ENCODE results near the gene INAVA.

INAVA gene

DNA sequence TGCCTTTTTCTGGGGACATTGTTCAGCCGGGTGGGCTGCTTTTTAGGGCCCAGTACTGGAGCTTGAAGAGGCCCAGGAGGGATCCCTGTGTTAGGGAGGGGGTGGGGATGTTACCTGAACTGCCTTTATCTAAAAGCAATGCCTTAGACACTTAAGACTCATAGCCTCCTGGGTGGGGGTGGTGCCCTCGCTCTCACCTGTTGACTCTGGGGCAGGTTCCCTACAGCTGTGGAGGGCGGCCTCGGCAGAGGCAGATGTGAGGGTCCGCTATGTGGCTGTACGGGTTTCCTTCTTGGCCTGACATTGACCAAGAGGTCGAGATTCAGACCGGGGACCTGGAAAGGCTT, 716 bp downstream of the INAVA start:
- Histone ChIP-seq H3K27me3 (ENCODE audit: insufficient read depth, low read depth, severe bottlenecking) (no peaks in the 10 kb centered on the region), H3K36me3 (peaks cover 6% of the 10 kb centered on the region; the same call in 1 of the 2 replicates), H3K4me3 (ENCODE audit: low read depth, low read length) (no peak overlapping the region), H3K9me3 (ENCODE audit: severe bottlenecking) (no peaks in the 10 kb centered on the region), H3K27ac (no peak overlapping the region)
- TF ChIP-seq, protein P1, sequence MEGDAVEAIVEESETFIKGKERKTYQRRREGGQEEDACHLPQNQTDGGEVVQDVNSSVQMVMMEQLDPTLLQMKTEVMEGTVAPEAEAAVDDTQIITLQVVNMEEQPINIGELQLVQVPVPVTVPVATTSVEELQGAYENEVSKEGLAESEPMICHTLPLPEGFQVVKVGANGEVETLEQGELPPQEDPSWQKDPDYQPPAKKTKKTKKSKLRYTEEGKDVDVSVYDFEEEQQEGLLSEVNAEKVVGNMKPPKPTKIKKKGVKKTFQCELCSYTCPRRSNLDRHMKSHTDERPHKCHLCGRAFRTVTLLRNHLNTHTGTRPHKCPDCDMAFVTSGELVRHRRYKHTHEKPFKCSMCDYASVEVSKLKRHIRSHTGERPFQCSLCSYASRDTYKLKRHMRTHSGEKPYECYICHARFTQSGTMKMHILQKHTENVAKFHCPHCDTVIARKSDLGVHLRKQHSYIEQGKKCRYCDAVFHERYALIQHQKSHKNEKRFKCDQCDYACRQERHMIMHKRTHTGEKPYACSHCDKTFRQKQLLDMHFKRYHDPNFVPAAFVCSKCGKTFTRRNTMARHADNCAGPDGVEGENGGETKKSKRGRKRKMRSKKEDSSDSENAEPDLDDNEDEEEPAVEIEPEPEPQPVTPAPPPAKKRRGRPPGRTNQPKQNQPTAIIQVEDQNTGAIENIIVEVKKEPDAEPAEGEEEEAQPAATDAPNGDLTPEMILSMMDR (IDR thresholded peaks at IDR 0.05; ENCODE audit: low read depth, low read length), result no peak
- DNase-seq, result no peak

GRCh38 chr1:200895801-200896530, 1.3 kb downstream of the INAVA start:
- Histone ChIP-seq H3K27ac (no peak overlapping the region), H3K4me3 (ENCODE audit: low read depth, low read length) (no peak overlapping the region), H3K36me3 (peaks cover 6% of the 10 kb centered on the region; the same call in 1 of the 2 replicates), H3K27me3 (ENCODE audit: insufficient read depth, low read depth, severe bottlenecking) (no peaks in the 10 kb centered on the region), H3K9me3 (ENCODE audit: severe bottlenecking) (no peaks in the 10 kb centered on the region)
- TF ChIP-seq, protein P1 (IDR thresholded peaks at IDR 0.05; ENCODE audit: low read depth, low read length), result no peak
- DNase-seq, result no peak

- Histone ChIP-seq H3K9me3 (ENCODE audit: severe bottlenecking) (no peaks in the 10 kb centered on the region), H3K27me3 (ENCODE audit: insufficient read depth, low read depth, severe bottlenecking) (no peaks in the 10 kb centered on the region), H3K36me3 (peaks cover 12% of the 10 kb centered on the region), H3K4me3 (ENCODE audit: low read depth, low read length) (no peak overlapping the region), H3K27ac (no peak overlapping the region)
- no peak for DNase-seq
- TF ChIP-seq, protein P1 (IDR thresholded peaks at IDR 0.05; ENCODE audit: low read depth, low read length), result no peak
Observed at GRCh38 chr1:200896531-200897196, 2.0 kb downstream of the INAVA start.

DNA sequence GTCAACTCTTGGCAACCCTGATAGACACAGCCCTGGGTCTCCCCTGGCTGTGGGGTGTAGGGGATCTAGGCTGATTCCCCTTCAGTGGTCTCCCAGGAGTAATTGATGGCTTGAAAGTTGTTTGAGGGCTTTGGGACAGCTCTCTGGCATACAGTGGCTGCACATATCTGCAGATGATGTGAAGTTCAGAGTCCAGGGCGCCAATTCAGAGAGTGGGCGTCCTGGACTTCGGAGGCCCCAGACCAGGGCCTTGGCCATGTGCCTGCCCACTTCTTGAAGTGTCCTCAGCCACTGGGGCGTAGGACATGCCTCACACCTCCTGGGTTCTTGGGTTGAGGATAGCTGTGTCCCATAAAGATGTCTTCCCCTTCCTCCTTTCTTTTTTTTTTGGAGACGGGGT, 2.6 kb downstream of the INAVA start:
- H3K27me3 ChIP-seq (ENCODE audit: insufficient read depth, low read depth, severe bottlenecking), result no peaks in the 10 kb centered on the region
- no peak for DNase-seq
- peaks cover 17% of the 10 kb centered on the region for H3K36me3 ChIP-seq
- H3K27ac ChIP-seq, result no peak overlapping the region
- no peaks in the 10 kb centered on the region for H3K9me3 ChIP-seq (ENCODE audit: severe bottlenecking)
- H3K4me3 ChIP-seq (ENCODE audit: low read depth, low read length), result no peak overlapping the region
- TF ChIP-seq, protein P1 (IDR thresholded peaks at IDR 0.05; ENCODE audit: low read depth, low read length), result no peak

GRCh38 chr1:200899015-200899386, 4.3 kb downstream of the INAVA start:
- Histone ChIP-seq H3K27ac (no peak overlapping the region), H3K36me3 (peaks cover 17% of the 10 kb centered on the region), H3K4me3 (ENCODE audit: low read depth, low read length) (no peak overlapping the region), H3K27me3 (ENCODE audit: insufficient read depth, low read depth, severe bottlenecking) (no peaks in the 10 kb centered on the region), H3K9me3 (ENCODE audit: severe bottlenecking) (no peaks in the 10 kb centered on the region)
- TF ChIP-seq, protein P1 (IDR thresholded peaks at IDR 0.05; ENCODE audit: low read depth, low read length), result no peak
- no peak for DNase-seq

Data from WERI-Rb-1 (cell line).